Memory B cell (primary cell): ENCODE results near the gene QARS1.

Experiments
- ATAC-seq: fragments of 150-1000 bp; cut with Tn5 transposase; 2 replicates; pipeline ENCODE4 v1.10.0; 2021; ENCODE audit warnings: low read depth, mild to moderate bottlenecking, moderate library complexity
- DNase-seq, 2 donors: peaks; one replicate each; pipeline ENCODE4 v3.0.0; 2022; ENCODE audit warnings: low spot score in 2 of 2
- H3K27ac Mint-ChIP-seq: one replicate; pipeline ENCODE4 v1.8.0; 2022; ENCODE audit warnings: mild to moderate bottlenecking, moderate library complexity, mixed read lengths
- H3K27me3 Mint-ChIP-seq: one replicate; pipeline ENCODE4 v1.8.0; 2022; ENCODE audit warnings: mixed read lengths
- H3K36me3 Mint-ChIP-seq: one replicate; pipeline ENCODE4 v1.8.0; 2022; ENCODE audit warnings: mild to moderate bottlenecking, mixed read lengths
- H3K4me1 Mint-ChIP-seq: one replicate; pipeline ENCODE4 v1.8.0; 2022; ENCODE audit warnings: mixed read lengths
- H3K4me3 Mint-ChIP-seq: one replicate; pipeline ENCODE4 v1.8.0; 2022; ENCODE audit warnings: mild to moderate bottlenecking, moderate library complexity, mixed read lengths
- H3K9me3 Mint-ChIP-seq: one replicate; pipeline ENCODE4 v1.8.0; 2022; ENCODE audit warnings: mixed read lengths

QARS1 gene

GRCh38 chr3:49053543-49053942 lies 51.0 kb downstream of the QARS1 start:
- no peak overlapping the region for H3K27ac Mint-ChIP-seq
- no peak for DNase-seq

More at GRCh38 chr3:49053543-49053942, 51.0 kb downstream of the QARS1 start:
- Mint-ChIP-seq H3K9me3 (no peaks in the 10 kb centered on the region), H3K36me3 (peaks cover 29% of the 10 kb centered on the region), H3K27me3 (no peaks in the 10 kb centered on the region), H3K4me3 (no peak overlapping the region), H3K4me1 (peaks cover 9% of the 10 kb centered on the region)
- ATAC-seq, result no peak
